ENCODE results near the gene ITPK1. TPM values are rescaled to one million over a fixed set of nuclear protein-coding genes. Genes with fewer than 3 reads are reported as not detected.

Gene ITPK1
- total and polyA plus RNA-seq, 10 of the 15 experiments (the other 5 are each of a cell fraction or from before 2014, with no cell fraction given): 1.3 to 73.2 (median 27.0) TPM

- RAD21 ChIA-PET (ENCODE audit: unreplicated experiment): interaction anchor here (0.9 to 2.3 kb wide), 3 partner anchors 24 to 96 kb away, joined by 3 to 19 read pairs (median 3); no protein-coding TSS in a partner anchor
- Histone ChIP-seq H3K4me1 (ENCODE audit: control insufficient read depth, insufficient read depth, low read length) (peaks cover 45% of the 10 kb centered on the region), H3K4me2 (ENCODE audit: control insufficient read depth, insufficient read depth) (no peak overlapping the region), H3K9ac (ENCODE audit: control insufficient read depth, insufficient read depth, low read length) (no peak overlapping the region), H3K4me3 (no peak overlapping the region), H4K20me1 (ENCODE audit: control insufficient read depth, insufficient read depth) (no peaks in the 10 kb centered on the region), H3K79me2 (ENCODE audit: control insufficient read depth, insufficient read depth, low read length) (peaks cover 11% of the 10 kb centered on the region), H3K9me3 (replicated peaks; ENCODE audit: control insufficient read depth, insufficient read depth, low read length) (no peaks in the 10 kb centered on the region), H3K27me3 (replicated peaks in 1 of 2; ENCODE audit: control insufficient read depth in 2 of 2, insufficient read depth in 2 of 2, low read length in 1 of 2) (no peaks in the 10 kb centered on the region), H2AFZ (ENCODE audit: control insufficient read depth, low read depth, low read length) (no peak overlapping the region), H3K36me3 (ENCODE audit: control insufficient read depth in 2 of 2, insufficient read depth in 2 of 2, low read length in 1 of 2) (peaks cover 0 to 2% of the 10 kb centered on the region in 2 experiments; a peak in 2 of 4 replicates), H3K27ac (ENCODE audit: control insufficient read depth, insufficient read depth) (peak overlapping the region; percentile 32; the same call in 1 of the 2 replicates)
- POLR2A ChIA-PET: no interaction called here
- 22% methylated on average over 12 of the region's 12 CpGs for WGBS (ENCODE audit: insufficient coverage, insufficient replicate concordance, low lambda C conversion rate, missing lambda C conversion rate)
- in situ Hi-C loops (cut with MboI) (no loop called here), intact Hi-C loops (cut with micrococcal nuclease; ENCODE audit: unreplicated experiment) (no loop called here)
- SMC1A ChIA-PET (ENCODE audit: uncharacterized antibody, unreplicated experiment): interaction anchor here (0.7 to 5.0 kb wide), 4 partner anchors 17 to 95 kb away, joined by 3 to 61 read pairs (median 6); no protein-coding TSS in a partner anchor
- FAIRE-seq: no peak
- TF ChIP-seq NBN (IDR thresholded peaks at IDR 0.05) (no peak), EZH2 (IDR thresholded peaks at IDR 0.05; ENCODE audit: borderline replicate concordance, control insufficient read depth, low read depth, low read length) (no peak), IKZF1 (conservative IDR thresholded peaks at IDR 0.05) (peak; percentile 55), LARP7 (IDR thresholded peaks at IDR 0.05) (peak; percentile 10; the same call in 1 of the 2 replicates), RUNX3 (IDR thresholded peaks at IDR 0.05; ENCODE audit: low read length) (peak; percentile 55; the same call in 1 of the 2 replicates), SUZ12 (IDR thresholded peaks at IDR 0.05; ENCODE audit: unreplicated experiment) (no peak), EED (IDR thresholded peaks at IDR 0.05; ENCODE audit: low read depth) (peak; percentile 41)
- CTCF ChIA-PET: interaction anchor here (1.1 to 4.2 kb wide), 5 partner anchors 24 to 82 kb away, joined by 3 to 56 read pairs (median 5); no protein-coding TSS in a partner anchor
- no peak for DNase-seq (ENCODE audit: low read depth, low spot score)
- no TSS peak for BruUV-seq (replicated peaks)
- ATAC-seq: no peak
Observed at GRCh38 chr14:93036652-93037345, 78.9 kb downstream of the ITPK1 start.

Measured in GM12878 (cell line).